ENCODE data around the gene ST6GALNAC3.

ST6GALNAC3 gene

DNA sequence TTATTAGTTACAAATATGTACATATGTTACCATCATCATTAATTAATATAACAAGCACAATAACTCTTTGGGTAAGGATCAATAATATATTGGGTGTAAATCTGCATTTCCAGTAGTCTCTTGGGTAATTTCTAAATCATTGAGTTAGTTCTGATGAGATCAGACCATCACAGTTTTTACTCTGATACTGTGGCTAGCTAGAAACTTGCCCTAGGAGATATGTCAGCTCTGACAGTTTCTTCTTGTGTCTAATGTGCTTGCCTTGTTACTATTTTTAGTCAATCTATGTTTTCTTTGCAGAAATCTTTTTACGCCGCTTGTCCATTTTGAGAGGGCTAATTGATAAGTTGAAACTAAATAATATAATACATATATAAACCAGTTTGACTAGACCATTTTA, 507.2 kb downstream of the ST6GALNAC3 start:
- ChIA-PET CTCF (no interaction called here), POLR2A (no interaction called here)
- TF ChIP-seq, protein P1, sequence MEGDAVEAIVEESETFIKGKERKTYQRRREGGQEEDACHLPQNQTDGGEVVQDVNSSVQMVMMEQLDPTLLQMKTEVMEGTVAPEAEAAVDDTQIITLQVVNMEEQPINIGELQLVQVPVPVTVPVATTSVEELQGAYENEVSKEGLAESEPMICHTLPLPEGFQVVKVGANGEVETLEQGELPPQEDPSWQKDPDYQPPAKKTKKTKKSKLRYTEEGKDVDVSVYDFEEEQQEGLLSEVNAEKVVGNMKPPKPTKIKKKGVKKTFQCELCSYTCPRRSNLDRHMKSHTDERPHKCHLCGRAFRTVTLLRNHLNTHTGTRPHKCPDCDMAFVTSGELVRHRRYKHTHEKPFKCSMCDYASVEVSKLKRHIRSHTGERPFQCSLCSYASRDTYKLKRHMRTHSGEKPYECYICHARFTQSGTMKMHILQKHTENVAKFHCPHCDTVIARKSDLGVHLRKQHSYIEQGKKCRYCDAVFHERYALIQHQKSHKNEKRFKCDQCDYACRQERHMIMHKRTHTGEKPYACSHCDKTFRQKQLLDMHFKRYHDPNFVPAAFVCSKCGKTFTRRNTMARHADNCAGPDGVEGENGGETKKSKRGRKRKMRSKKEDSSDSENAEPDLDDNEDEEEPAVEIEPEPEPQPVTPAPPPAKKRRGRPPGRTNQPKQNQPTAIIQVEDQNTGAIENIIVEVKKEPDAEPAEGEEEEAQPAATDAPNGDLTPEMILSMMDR (IDR thresholded peaks at IDR 0.05; ENCODE audit: insufficient read depth, low read length, missing control alignments), result no peak
- H3K4me3 ChIP-seq (ENCODE audit: low read depth, low read length), result no peak overlapping the region
- no peak for DNase-seq (ENCODE audit: low read depth, low spot score)

GRCh38 chr1:76583235-76583868, 508.8 kb downstream of the ST6GALNAC3 start:
- no peak for DNase-seq (ENCODE audit: low read depth, low spot score)
- POLR2A ChIA-PET, result no interaction called here
- TF ChIP-seq, protein P1 (IDR thresholded peaks at IDR 0.05; ENCODE audit: insufficient read depth, low read length, missing control alignments), result no peak
- CTCF ChIA-PET, result no interaction called here
- H3K4me3 ChIP-seq (ENCODE audit: low read depth, low read length), result no peak overlapping the region

DNA sequence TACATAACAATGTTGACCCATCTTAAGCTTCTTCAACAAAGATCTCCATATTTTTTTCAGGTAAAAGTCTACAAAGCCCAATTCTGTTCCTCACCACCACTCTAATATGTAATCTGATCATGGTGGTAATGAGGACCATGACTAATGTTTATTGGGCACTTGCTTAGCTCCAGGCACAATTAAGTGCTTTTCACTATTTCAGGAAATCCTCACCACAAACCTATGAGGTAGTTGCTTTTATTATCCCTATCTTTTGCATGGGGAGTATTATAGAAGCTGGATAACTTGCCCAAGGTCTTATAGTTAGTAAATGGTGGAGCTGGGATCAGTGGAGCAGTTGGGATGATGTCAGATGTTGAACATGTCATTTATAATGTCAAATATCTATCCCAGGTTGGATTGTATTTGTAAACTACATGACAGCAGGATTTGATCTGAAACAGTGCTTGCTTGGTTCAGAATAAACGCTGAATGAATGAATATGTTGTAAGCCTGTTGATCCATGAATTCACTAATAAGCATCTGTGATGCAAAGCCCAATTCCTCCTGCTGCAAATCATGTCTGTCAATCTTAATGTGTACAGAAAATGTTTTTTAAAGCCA, 509.4 kb downstream of the ST6GALNAC3 start:
- no peak overlapping the region for H3K4me3 ChIP-seq (ENCODE audit: low read depth, low read length)
- POLR2A ChIA-PET, result no interaction called here
- TF ChIP-seq, protein P1 (IDR thresholded peaks at IDR 0.05; ENCODE audit: insufficient read depth, low read length, missing control alignments), result no peak
- DNase-seq (ENCODE audit: low read depth, low spot score), result no peak
- CTCF ChIA-PET, result no interaction called here

GRCh38 chr1:76585980-76586674, 511.6 kb downstream of the ST6GALNAC3 start:
- TF ChIP-seq, protein P1 (IDR thresholded peaks at IDR 0.05; ENCODE audit: insufficient read depth, low read length, missing control alignments), result no peak
- CTCF ChIA-PET, result no interaction called here
- H3K4me3 ChIP-seq (ENCODE audit: low read depth, low read length), result no peak overlapping the region
- no peak for DNase-seq (ENCODE audit: low read depth, low spot score)
- POLR2A ChIA-PET, result no interaction called here

DNA sequence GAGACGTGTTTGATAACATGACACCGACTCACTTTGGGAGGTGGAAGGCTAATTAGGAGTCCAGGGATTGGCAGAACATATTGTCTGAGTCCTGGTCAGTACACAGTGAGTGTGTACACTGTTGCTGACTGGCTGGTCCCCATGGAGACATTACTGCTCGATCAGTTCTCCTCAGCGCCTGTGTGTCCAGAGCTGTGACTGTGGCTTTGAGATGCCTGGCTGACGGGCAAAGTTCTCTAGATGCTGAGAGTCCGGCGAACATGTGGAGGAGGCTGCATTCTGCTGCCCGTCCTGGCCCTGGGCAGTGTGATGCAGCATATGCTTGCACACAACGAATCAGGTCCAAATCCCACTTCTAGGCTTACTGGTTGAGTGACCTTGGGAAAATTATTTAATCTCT, 512.7 kb downstream of the ST6GALNAC3 start:
- TF ChIP-seq, protein P1 (IDR thresholded peaks at IDR 0.05; ENCODE audit: insufficient read depth, low read length, missing control alignments), result no peak
- no peak overlapping the region for H3K4me3 ChIP-seq (ENCODE audit: low read depth, low read length)
- ChIA-PET POLR2A (no interaction called here), CTCF (no interaction called here)
- DNase-seq (ENCODE audit: low read depth, low spot score), result no peak

GRCh38 chr1:76591461-76591860, 516.9 kb downstream of the ST6GALNAC3 start:
- POLR2A ChIA-PET, result no interaction called here
- DNase-seq (ENCODE audit: low read depth, low spot score), result no peak
- CTCF ChIA-PET, result no interaction called here
- TF ChIP-seq, protein P1 (IDR thresholded peaks at IDR 0.05; ENCODE audit: insufficient read depth, low read length, missing control alignments), result no peak
- no peak overlapping the region for H3K4me3 ChIP-seq (ENCODE audit: low read depth, low read length)

Data from AG04449 (cell line).